Measurements from ENCODE around the gene MGAT5.

- TF ChIP-seq CTCF (IDR thresholded peaks at IDR 0.05; ENCODE audit: low read length) (no peak), EZH2 (IDR thresholded peaks at IDR 0.05; ENCODE audit: borderline replicate concordance, low read length) (no peak)
These were observed 52.6 kb downstream of the MGAT5 start for GRCh38 chr2:134306521-134306920.
